ENCODE measurements around the gene TNFRSF9.

TNFRSF9 gene

GRCh38 chr1:7912145-7912544 lies 28.5 kb downstream of the TNFRSF9 start:
- Histone ChIP-seq H3K27ac (ENCODE audit: low read depth, low read length, poor library complexity, severe bottlenecking) (no peak overlapping the region), H3K9me3 (ENCODE audit: low read length) (no peaks in the 10 kb centered on the region), H3K9me2 (ENCODE audit: low read depth, low read length) (no peaks in the 10 kb centered on the region), H3K4me1 (ENCODE audit: insufficient read depth, low read length, severe bottlenecking) (no peaks in the 10 kb centered on the region), H2AFZ (ENCODE audit: low read length) (no peak overlapping the region), H3F3A (ENCODE audit: insufficient read depth, low read length) (no peaks in the 10 kb centered on the region), H3K27me3 (ENCODE audit: insufficient read depth, low read length) (no peaks in the 10 kb centered on the region), H3K79me2 (ENCODE audit: insufficient read depth, low read length) (no peaks in the 10 kb centered on the region), H3K36me3 (ENCODE audit: insufficient read depth, low read length) (no peaks in the 10 kb centered on the region), H3K9ac (ENCODE audit: low read length) (no peak overlapping the region), H4K20me1 (ENCODE audit: insufficient read depth, low read length) (no peaks in the 10 kb centered on the region), H3K4me3 (ENCODE audit: low read depth, low read length, poor library complexity, severe bottlenecking) (no peak overlapping the region), H3K4me2 (ENCODE audit: low read length) (no peak overlapping the region)
- no peak for TF ChIP-seq EZH2 (IDR thresholded peaks at IDR 0.05; ENCODE audit: borderline replicate concordance, low read length)
- TF ChIP-seq, protein P1, sequence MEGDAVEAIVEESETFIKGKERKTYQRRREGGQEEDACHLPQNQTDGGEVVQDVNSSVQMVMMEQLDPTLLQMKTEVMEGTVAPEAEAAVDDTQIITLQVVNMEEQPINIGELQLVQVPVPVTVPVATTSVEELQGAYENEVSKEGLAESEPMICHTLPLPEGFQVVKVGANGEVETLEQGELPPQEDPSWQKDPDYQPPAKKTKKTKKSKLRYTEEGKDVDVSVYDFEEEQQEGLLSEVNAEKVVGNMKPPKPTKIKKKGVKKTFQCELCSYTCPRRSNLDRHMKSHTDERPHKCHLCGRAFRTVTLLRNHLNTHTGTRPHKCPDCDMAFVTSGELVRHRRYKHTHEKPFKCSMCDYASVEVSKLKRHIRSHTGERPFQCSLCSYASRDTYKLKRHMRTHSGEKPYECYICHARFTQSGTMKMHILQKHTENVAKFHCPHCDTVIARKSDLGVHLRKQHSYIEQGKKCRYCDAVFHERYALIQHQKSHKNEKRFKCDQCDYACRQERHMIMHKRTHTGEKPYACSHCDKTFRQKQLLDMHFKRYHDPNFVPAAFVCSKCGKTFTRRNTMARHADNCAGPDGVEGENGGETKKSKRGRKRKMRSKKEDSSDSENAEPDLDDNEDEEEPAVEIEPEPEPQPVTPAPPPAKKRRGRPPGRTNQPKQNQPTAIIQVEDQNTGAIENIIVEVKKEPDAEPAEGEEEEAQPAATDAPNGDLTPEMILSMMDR (IDR thresholded peaks at IDR 0.05; ENCODE audit: low read length): no peak

- Histone ChIP-seq H3K36me3 (ENCODE audit: insufficient read depth, low read length) (no peaks in the 10 kb centered on the region), H2AFZ (ENCODE audit: low read length) (no peak overlapping the region), H3K4me1 (ENCODE audit: insufficient read depth, low read length, severe bottlenecking) (no peaks in the 10 kb centered on the region), H3K27ac (ENCODE audit: low read depth, low read length, poor library complexity, severe bottlenecking) (no peak overlapping the region), H3K79me2 (ENCODE audit: insufficient read depth, low read length) (no peaks in the 10 kb centered on the region), H3K4me2 (ENCODE audit: low read length) (no peak overlapping the region), H3K4me3 (ENCODE audit: low read depth, low read length, poor library complexity, severe bottlenecking) (no peak overlapping the region), H3F3A (ENCODE audit: insufficient read depth, low read length) (no peaks in the 10 kb centered on the region), H3K9ac (ENCODE audit: low read length) (no peak overlapping the region), H3K9me2 (ENCODE audit: low read depth, low read length) (no peaks in the 10 kb centered on the region), H3K27me3 (ENCODE audit: insufficient read depth, low read length) (no peaks in the 10 kb centered on the region), H3K9me3 (ENCODE audit: low read length) (no peaks in the 10 kb centered on the region), H4K20me1 (ENCODE audit: insufficient read depth, low read length) (no peaks in the 10 kb centered on the region)
- TF ChIP-seq EZH2 (IDR thresholded peaks at IDR 0.05; ENCODE audit: borderline replicate concordance, low read length): no peak
- TF ChIP-seq, protein P1 (IDR thresholded peaks at IDR 0.05; ENCODE audit: low read length): no peak
Observed at GRCh38 chr1:7905262-7905661, 35.4 kb downstream of the TNFRSF9 start.

- Histone ChIP-seq H3K36me3 (ENCODE audit: insufficient read depth, low read length) (no peaks in the 10 kb centered on the region), H3F3A (ENCODE audit: insufficient read depth, low read length) (no peaks in the 10 kb centered on the region), H3K9me2 (ENCODE audit: low read depth, low read length) (no peaks in the 10 kb centered on the region), H3K79me2 (ENCODE audit: insufficient read depth, low read length) (no peaks in the 10 kb centered on the region), H3K4me2 (ENCODE audit: low read length) (no peak overlapping the region), H3K9me3 (ENCODE audit: low read length) (no peaks in the 10 kb centered on the region), H3K4me1 (ENCODE audit: insufficient read depth, low read length, severe bottlenecking) (no peaks in the 10 kb centered on the region), H3K27me3 (ENCODE audit: insufficient read depth, low read length) (no peaks in the 10 kb centered on the region), H3K9ac (ENCODE audit: low read length) (no peak overlapping the region), H3K4me3 (ENCODE audit: low read depth, low read length, poor library complexity, severe bottlenecking) (no peak overlapping the region), H4K20me1 (ENCODE audit: insufficient read depth, low read length) (no peaks in the 10 kb centered on the region), H2AFZ (ENCODE audit: low read length) (no peak overlapping the region), H3K27ac (ENCODE audit: low read depth, low read length, poor library complexity, severe bottlenecking) (no peak overlapping the region)
- TF ChIP-seq EZH2 (IDR thresholded peaks at IDR 0.05; ENCODE audit: borderline replicate concordance, low read length): no peak
- TF ChIP-seq, protein P1 (IDR thresholded peaks at IDR 0.05; ENCODE audit: low read length): peak; percentile 73
Observed at GRCh38 chr1:7902478-7903085, 38.1 kb downstream of the TNFRSF9 start.
